Measurements from ENCODE around the gene NHP2.

GRCh38 chr5:178201927-178202235 is 48.2 kb upstream of the NHP2 start:
- no peak for TF ChIP-seq NR2C2 (CRISPR knock-in tag; IDR thresholded peaks at IDR 0.05)
- TF ChIP-seq ATF2 (CRISPR knock-in tag; IDR thresholded peaks at IDR 0.05; ENCODE audit: borderline replicate concordance, low read depth) = no peak
- TF ChIP-seq NR1H2 (CRISPR knock-in tag; IDR thresholded peaks at IDR 0.05) = no peak
- TF ChIP-seq CTCF (IDR thresholded peaks at IDR 0.05) = no peak
- no peak for TF ChIP-seq MAX (CRISPR knock-in tag; IDR thresholded peaks at IDR 0.05)
- TF ChIP-seq SP1 (CRISPR knock-in tag; conservative IDR thresholded peaks at IDR 0.05) = no peak
- TF ChIP-seq KAT7 (CRISPR knock-in tag; IDR thresholded peaks at IDR 0.05; ENCODE audit: borderline replicate concordance) = no peak
- TF ChIP-seq PRRX2 (CRISPR knock-in tag; IDR thresholded peaks at IDR 0.05) = no peak
- no peak for TF ChIP-seq ZBTB43 (CRISPR knock-in tag; IDR thresholded peaks at IDR 0.05)
- no peak for TF ChIP-seq RELA (CRISPR knock-in tag; IDR thresholded peaks at IDR 0.05; ENCODE audit: borderline replicate concordance)
- TF ChIP-seq CREM (CRISPR knock-in tag; IDR thresholded peaks at IDR 0.05) = no peak
- TF ChIP-seq FOXJ3 (CRISPR knock-in tag; IDR thresholded peaks at IDR 0.05; ENCODE audit: borderline replicate concordance) = no peak
- TF ChIP-seq NR3C1 (CRISPR knock-in tag; conservative IDR thresholded peaks at IDR 0.05; ENCODE audit: low read depth) = no peak
